Pancreas (tissue), 10 donors: ENCODE measurements around the gene GBP5. TPM values are rescaled to one million over a fixed set of nuclear protein-coding genes. Genes with fewer than 3 reads are reported as not detected.

Source experiments
- ATAC-seq, 4 donors: fragments of 200-7000 bp; cut with Tn5 transposase; one replicate each; pipeline versions ENCODE4 v1.8.0 to v1.9.1; 2020; ENCODE audit warnings: mild to moderate bottlenecking in 4 of 4, moderate library complexity in 4 of 4
- DNase-seq, 6 donors: peaks; one replicate each; pipeline ENCODE4 v3.0.0-alpha.2; 2020
- FAIRE-seq: peaks from 2 replicates; lab custom pipeline; 2012; peaks lifted over from hg19 to GRCh38; lab: Jason Lieb, UNC
- H3K27ac ChIP-seq, 4 donors: fragments of 200-600 bp; sonication (generic); 1 replicate in 3 of 4; 2 replicates in 1 of 4; pipeline versions ENCODE4 v1.5.0 to v1.8.0; 2020
- H3K27me3 ChIP-seq, 4 donors: fragments of 200-600 bp; one replicate each; pipeline ENCODE4 v1.8.0; 2021
- H3K36me3 ChIP-seq, 3 donors: fragments of 200-600 bp; sonication (generic) in 1 of 3; one replicate each; pipeline versions ENCODE4 v1.5.0 to v1.8.0; 2020 to 2021
- H3K4me1 ChIP-seq, 3 donors: fragments of 200-600 bp; one replicate each; pipeline ENCODE4 v1.8.0; 2021
- H3K4me3 ChIP-seq, 4 donors: fragments of 200-600 bp; sonication (generic) in 2 of 4; one replicate each; pipeline versions ENCODE4 v1.5.0 to v1.8.0; 2020 to 2021
- H3K9me3 ChIP-seq, 4 donors: fragments of 200-600 bp; one replicate each; pipeline ENCODE4 v1.8.0; 2021
- CTCF ChIP-seq, 4 donors: fragments of 200-600 bp; sonication (generic) in 3 of 4; IDR thresholded peaks; one replicate each; pipeline versions ENCODE4 v1.5.0 to v1.8.0; 2021; ENCODE audit warnings: antibody characterized with exemption in 4 of 4
- WGBS, 2 donors: extraction: QIAGEN DNeasy Blood & Tissue Kit; methylation state at CpG; one replicate each; pipeline ENCODE4 v1.1.7; 2013; 5-methylcytosine and 5-hydroxymethylcytosine counted together
- intact Hi-C, 3 donors: fragments of 100-400 bp; cut with DNase I; formaldehyde crosslinking; loops; one replicate each; pipeline versions ENCODE4 v1.11.1 to v1.14.2; 2022
- polyA plus RNA-seq, 2 donors: library from polyadenylated mRNA; stranded (reverse); fragments of 200-250 nt; gene quantifications; one replicate each; pipeline ENCODE4 v1.2.3, GENCODE V29; 2013
- total RNA-seq, 6 donors: library from RNA; stranded (reverse); fragmentation: NEBNext Ultra II Directional in 4 of 6; extraction: Animal tissue kit (Norgen Biotek cat#: 25700) in 4 of 6; gene quantifications; one replicate each; pipeline versions ENCODE4 v1.2.1 to v1.2.4, GENCODE V29; 2021 to 2023
- donor health status: healthy with polysubstance abuse.
- donor health status: DM: no; HTN: no; CAD: no; lungs with moderate emphysema.
- donor health status: DM: no; HTN: no; CAD: no.
- donor health status: control.
- donor health status: control.
- donor health status: Bipolar disorder and iron deficiency.
- donor health status: DM: yes; HTN: yes; CAD: no.
- donor health status: DM: no; HTN: no; CAD: no.
- donor health status: DM: no; HTN: no; CAD: no.
- donor health status: DM: yes; HTN: yes; CAD: no.

GBP5 gene
- total and polyA plus RNA-seq, 8 donors = 0.16 to 1.4 (median 0.42) TPM

GRCh38 chr1:89261926-89262515, 10.6 kb downstream of the GBP5 start:
- no peak overlapping the region for H3K27ac ChIP-seq
- intact Hi-C loops = no loop called here
- no peak for TF ChIP-seq CTCF (IDR thresholded peaks at IDR 0.05)
- H3K36me3 ChIP-seq = no peaks in the 10 kb centered on the region
- FAIRE-seq (no peak), DNase-seq (no peak), ATAC-seq (no peak)
- no peaks in the 10 kb centered on the region for H3K27me3 ChIP-seq
- no peaks in the 10 kb centered on the region for H3K4me1 ChIP-seq
- no peak overlapping the region for H3K4me3 ChIP-seq
- H3K9me3 ChIP-seq = no peaks in the 10 kb centered on the region
- 57 to 62% methylated on average over 6 of the region's 6 CpGs for WGBS, 2 donors

GRCh38 chr1:89260566-89261255, 11.9 kb downstream of the GBP5 start:
- intact Hi-C loops = no loop called here
- 40 to 52% methylated on average over 5 of the region's 5 CpGs for WGBS, 2 donors
- no peak overlapping the region for H3K4me3 ChIP-seq
- no peaks in the 10 kb centered on the region for H3K9me3 ChIP-seq
- no peak for TF ChIP-seq CTCF (IDR thresholded peaks at IDR 0.05)
- H3K27me3 ChIP-seq = no peaks in the 10 kb centered on the region
- no peak overlapping the region for H3K27ac ChIP-seq
- no peak for FAIRE-seq
- H3K4me1 ChIP-seq = no peaks in the 10 kb centered on the region
- DNase-seq = no peak
- no peaks in the 10 kb centered on the region for H3K36me3 ChIP-seq
- no peak for ATAC-seq

GRCh38 chr1:89260042-89260441, 12.6 kb downstream of the GBP5 start:
- ATAC-seq (no peak), DNase-seq (no peak), FAIRE-seq (no peak)
- no peak overlapping the region for H3K4me3 ChIP-seq
- intact Hi-C loops = no loop called here
- H3K36me3 ChIP-seq = no peaks in the 10 kb centered on the region
- WGBS, 2 donors = 67 to 73% methylated on average over 4 of the region's 4 CpGs
- no peak overlapping the region for H3K27ac ChIP-seq
- no peaks in the 10 kb centered on the region for H3K4me1 ChIP-seq
- H3K27me3 ChIP-seq = no peaks in the 10 kb centered on the region
- TF ChIP-seq CTCF (IDR thresholded peaks at IDR 0.05) = no peak
- H3K9me3 ChIP-seq = no peaks in the 10 kb centered on the region

GRCh38 chr1:89259283-89259971, 13.2 kb downstream of the GBP5 start:
- WGBS, 2 donors = 67 to 73% methylated on average over 11 of the region's 11 CpGs
- ATAC-seq (peak in 1 of 4 donors; percentile 12), FAIRE-seq (no peak), DNase-seq (no peak)
- no peaks in the 10 kb centered on the region for H3K9me3 ChIP-seq
- H3K4me3 ChIP-seq = no peak overlapping the region
- TF ChIP-seq CTCF (IDR thresholded peaks at IDR 0.05) = no peak
- H3K27ac ChIP-seq = no peak overlapping the region
- no peaks in the 10 kb centered on the region for H3K27me3 ChIP-seq
- H3K4me1 ChIP-seq = no peaks in the 10 kb centered on the region
- H3K36me3 ChIP-seq = no peaks in the 10 kb centered on the region
- intact Hi-C loops = no loop called here
